ENCODE measurements around the gene KASH5.

The KASH5 gene

GRCh38 chr19:49396738-49397505 is 8.9 kb downstream of the KASH5 start:
- DNase-seq, result no peak

DNA sequence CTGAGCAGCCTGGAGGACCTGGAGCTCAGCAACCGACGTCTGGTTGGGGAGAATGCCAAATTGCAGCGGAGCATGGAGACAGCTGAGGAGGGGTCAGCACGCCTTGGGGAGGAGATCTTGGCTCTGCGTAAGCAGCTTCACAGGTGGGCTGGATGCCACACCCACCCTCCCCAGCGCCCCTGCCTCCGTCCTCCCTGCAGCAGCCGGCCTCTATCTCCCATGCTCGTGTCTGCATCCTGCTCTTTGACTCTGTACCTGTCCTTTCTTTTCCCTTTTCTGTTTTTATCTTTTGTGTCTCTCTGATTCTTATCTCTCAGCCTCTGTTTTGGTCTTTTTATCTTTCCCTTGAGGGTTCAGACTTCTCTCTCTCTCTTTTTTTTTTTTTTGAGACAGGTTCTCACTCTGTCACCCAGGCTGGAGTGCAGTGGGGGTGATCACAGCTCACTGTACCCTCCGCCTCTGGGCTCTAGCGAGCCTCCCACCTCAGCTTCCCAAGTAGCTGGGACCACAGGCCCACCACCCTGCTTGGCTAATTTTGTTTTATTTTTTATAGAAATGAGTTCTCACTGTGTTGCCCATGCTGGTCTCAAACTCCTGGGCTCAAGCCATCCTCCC is 10.1 kb downstream of the KASH5 start:
- DNase-seq, result no peak

GRCh38 chr19:49398931-49399330 is 10.9 kb downstream of the KASH5 start:
- no peak for DNase-seq

DNA sequence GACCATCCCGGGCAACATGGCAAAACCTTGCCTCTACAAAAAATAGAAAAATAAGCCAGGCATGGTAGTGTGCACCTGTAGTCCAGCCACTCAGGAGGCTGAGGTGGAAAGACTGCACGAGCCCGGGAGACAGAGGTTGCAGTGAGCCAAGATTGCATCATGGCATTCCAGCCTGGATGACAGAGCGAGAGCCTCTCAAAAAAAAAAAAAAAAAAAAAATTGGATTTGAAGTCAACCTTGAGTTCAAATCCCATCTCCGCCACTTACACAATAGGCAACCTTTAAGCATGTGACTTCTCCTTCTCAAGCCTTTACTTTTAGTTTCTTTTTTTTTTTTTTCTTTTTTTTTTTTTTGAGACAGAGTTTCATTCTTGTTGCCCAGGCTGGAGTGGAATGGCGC is 12.0 kb downstream of the KASH5 start:
- no peak for DNase-seq

DNA sequence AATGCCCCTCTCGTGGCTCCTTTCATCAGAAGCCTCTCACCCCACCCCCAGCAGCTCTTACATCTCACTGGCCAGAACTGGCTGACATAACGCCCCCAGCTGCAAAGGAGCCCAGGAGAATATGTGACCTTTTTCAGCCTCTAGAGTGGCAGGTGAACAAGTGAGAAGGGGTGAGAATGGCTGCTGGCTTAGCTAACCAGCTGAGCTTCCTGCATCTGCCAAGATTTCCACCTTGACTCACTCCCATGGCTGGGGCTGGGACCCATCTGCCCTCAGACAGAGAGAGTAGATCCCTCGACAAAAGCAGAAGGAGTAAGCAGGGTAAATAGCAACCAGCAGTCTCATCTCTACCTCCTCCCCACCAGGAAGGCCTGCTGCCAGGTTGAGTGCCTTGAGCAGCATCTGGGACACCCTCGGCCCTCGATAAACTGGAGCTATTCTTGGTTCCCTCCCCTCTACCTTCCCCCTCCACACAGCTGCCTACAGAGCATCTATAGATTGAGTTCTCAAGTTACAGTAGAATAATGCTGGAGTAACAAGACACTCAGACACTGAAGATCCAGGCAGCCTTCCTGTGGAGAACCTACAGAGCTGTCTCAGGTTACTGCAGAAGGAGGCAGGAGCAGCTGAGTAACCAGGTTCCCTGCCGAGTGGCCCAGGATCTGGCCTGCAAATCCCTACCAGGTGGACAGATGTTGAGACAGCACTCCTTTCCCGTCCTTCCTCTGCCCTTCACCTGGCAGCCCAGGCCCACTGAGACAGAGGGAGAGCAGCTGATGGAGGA is 15.5 kb downstream of the KASH5 start:
- DNase-seq, result no peak

- DNase-seq, result no peak
Measured at GRCh38 chr19:49407079-49407478, 19.0 kb downstream of the KASH5 start.

- DNase-seq, result no peak
Measured at GRCh38 chr19:49407482-49408015, 19.5 kb downstream of the KASH5 start.

DNA sequence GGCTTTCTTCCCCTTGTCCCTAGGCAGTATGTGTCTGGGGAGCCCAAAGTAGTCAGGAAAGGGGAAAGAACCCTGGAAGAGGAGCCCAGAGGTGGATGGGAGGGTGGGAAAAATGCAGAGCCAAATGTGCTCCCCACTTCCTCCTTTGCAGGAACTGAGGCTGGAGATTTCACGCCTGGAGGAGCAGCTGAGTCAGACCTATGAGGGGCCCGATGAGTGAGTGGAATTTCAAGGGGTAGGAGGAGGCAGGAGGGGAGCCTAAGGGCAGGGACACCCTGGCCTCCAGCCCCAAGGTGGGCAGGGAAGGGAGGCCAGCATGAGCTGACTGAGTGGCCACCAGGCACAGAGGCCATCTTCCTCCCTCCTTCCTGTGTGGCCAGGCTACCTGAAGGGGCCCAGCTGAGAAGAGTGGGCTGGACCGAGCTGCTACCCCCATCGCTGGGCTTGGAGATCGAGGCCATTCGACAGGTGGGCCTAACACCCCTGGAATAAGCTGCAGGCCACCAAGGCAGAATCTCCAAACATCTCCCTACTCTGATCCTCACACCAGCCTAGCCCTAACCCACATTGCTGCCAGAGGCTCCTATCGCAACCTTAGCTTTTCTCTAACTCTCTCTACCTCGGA is 20.9 kb downstream of the KASH5 start:
- no peak for DNase-seq

DNA sequence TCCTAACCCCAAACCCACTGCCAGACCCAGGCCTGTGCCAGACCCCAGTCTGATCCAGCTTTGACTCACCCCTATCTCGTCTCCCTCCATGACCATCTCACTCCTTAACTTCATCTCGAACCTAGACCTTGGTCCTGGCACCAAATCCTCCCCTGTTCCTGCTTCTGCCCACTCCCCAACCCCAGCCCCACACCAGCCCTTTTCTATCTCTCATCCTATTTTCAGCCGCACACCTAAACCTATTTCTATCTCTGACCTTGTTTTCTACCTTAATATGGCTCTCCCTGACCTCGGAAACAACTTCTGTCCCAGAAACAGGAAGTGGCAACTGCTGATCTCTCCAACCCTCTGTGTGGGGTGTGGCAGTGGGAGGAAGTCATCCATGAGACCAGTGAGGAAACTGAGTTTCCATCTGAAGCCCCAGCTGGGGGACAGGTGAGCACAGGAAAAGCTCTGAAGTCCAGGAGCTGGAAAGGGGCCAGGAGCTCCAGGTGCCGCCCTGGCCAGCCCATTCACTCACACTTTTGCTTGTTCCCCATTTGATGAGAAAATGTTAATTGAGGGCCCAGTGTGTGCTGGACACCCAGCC is 21.5 kb downstream of the KASH5 start:
- DNase-seq, result no peak

- DNase-seq, result no peak
Measured at GRCh38 chr19:49411681-49412326, 23.8 kb downstream of the KASH5 start.

GRCh38 chr19:49413348-49413747 is 25.3 kb downstream of the KASH5 start:
- DNase-seq, result no peak

GRCh38 chr19:49414256-49414655 is 26.2 kb downstream of the KASH5 start:
- no peak for DNase-seq

DNA sequence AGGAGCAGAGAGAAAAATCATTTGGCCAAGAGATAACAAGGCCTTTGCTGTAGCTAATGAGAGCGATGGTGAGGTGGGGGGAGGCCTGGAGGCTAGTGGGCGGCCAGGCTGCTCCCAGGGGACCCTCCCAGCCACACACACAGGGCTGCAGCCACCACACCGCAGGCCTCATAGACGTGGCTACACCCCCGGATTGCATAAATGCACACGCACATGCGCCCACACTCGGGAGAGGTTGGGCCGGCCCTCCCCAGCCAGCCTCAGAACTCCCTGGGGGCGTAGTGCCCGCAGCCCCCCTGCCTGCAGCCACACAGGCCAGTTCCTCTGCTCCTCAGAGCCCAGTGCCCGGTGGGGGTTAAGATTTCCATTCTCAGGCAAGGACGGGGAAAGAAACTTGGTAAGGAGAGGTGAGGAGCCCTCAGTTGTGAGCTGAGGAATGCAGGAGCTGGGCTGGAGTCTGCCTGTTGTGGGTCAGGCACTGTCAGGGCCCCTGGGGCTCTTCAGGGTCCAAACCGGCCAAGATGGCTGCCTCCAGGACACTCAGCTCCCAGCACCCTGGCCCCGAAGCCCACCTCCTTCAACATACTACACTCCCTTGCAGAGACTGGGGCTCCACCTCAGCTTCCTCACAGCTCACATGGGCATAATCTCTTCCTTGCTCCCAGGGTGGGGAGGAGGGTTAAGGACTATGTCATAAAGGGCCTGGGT is 27.2 kb downstream of the KASH5 start:
- no peak for DNase-seq

DNA sequence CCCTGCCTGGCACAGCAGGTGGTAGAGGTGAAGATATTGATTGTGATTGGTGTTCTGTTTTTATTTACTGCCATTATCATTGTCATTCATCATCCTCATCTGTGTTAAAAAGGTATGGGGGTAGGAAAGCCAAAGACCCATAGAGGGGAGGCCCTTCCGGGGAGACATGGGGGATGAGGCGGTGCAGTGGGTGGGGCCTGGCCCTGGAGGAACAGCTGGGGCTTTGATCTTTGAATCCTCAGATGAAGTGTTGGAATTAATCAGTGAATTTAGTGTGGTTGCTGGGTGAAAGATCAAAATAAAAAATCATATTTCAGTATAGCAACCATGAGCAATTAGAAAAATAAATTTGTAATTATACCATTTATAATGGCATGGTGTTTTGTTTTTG is 27.8 kb downstream of the KASH5 start:
- no peak for DNase-seq

DNA sequence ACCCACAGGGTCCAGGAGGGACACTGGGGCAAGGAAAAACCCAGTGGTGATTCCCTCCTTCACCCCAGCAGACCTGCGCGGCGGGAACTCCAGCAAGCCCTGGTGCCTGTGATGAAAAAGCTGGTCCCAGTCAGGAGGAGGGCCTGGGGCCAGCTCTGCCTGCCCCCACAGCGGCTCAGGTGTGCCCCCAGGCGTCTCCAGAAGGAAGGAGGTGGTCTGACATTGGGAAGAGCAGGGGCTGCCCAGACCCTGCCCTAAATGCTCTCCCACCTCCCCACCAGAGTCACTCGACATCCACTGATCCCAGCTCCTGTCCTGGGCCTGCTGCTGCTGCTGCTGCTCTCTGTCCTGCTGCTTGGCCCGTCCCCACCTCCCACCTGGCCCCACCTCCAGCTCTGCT is 29.0 kb downstream of the KASH5 start:
- DNase-seq, result no peak

- DNase-seq, result no peak
Measured at GRCh38 chr19:49418511-49418910, 30.5 kb downstream of the KASH5 start.

GRCh38 chr19:49419173-49419572 is 31.1 kb downstream of the KASH5 start:
- DNase-seq, result no peak

DNA sequence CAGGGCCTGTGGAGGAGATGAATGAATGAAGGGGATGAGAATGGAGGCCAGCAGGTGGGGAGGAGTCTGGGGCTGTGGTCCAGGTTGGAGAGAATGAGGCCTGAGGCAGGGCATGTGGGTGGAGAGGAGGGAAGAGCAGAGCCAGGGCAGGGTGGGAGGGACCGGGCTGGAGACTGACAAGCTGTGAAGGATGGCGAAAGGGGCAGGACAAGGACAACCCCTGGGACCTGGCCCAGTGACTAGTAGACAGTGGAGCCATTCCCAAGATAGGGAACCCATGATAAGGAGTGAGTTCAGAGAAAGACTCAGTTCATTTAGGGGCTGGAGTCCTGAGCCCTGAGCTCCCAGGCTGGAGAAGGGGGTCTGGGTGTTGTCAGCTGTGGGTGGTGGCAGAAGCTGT is 32.2 kb downstream of the KASH5 start:
- no peak for DNase-seq

GRCh38 chr19:49421039-49421877 is 33.2 kb downstream of the KASH5 start:
- DNase-seq, result peak; percentile 29

DNA sequence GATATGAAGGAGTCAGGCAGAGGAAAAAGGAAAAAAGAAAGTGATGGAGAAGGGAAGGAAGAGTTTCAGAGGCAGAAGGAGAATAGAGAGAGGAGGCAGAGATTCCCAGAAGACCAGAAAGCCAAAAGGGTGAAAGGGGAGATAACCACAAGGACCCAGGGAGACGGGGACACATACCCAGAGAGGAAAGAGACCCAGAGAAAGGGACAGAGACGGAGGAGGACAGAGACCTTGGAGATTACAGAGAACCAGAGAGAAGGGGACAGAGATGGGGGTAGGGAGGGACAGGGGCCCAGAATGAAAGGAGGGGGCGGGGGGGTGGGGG is 33.8 kb downstream of the KASH5 start:
- DNase-seq, result no peak

Data from activated naive CD4-positive, alpha-beta T cell treated with Interleukin-2 at 50 U/mL for 16 hours (primary cell).